AG09319 (cell line): Measurements from ENCODE around the gene CATSPERZ.

Source experiments
- DNase-seq: peaks from one replicate; pipeline ENCODE4 v3.0.0-alpha.2; 2010; ENCODE audit warnings: low read depth; ENCODE audit errors: extremely low read depth
- CTCF ChIP-seq: IDR thresholded peaks from 2 replicates; pipeline ENCODE4 v1.5.1; 2011; ENCODE audit warnings: low read depth, mild to moderate bottlenecking, inconsistent platforms, low read length, moderate library complexity

The CATSPERZ gene

GRCh38 chr11:64299847-64300648 lies at the start of gene CATSPERZ:
TSS of gene CATSPERZ (plus strand) at chr11:64300358. CDS start at chr11:64300411, 53 bp downstream.
- no peak for DNase-seq
- TF ChIP-seq CTCF: no peak

- TF ChIP-seq CTCF: no peak
- DNase-seq: no peak
Measured at GRCh38 chr11:64250415-64251015, 49.6 kb upstream of the CATSPERZ start.

GRCh38 chr11:64251016-64251752 lies 49.0 kb upstream of the CATSPERZ start, which contains the start of gene PLCB3:
TSS of gene PLCB3 (plus strand) at chr11:64251530. CDS start at chr11:64251650, 120 bp downstream.
- TF ChIP-seq CTCF: peak; percentile 40
- no peak for DNase-seq

- no peak for DNase-seq
- no peak for TF ChIP-seq CTCF
Measured at GRCh38 chr11:64251753-64252002, 48.5 kb upstream of the CATSPERZ start.

- no peak for DNase-seq
- peak; percentile 36 for TF ChIP-seq CTCF
Measured at GRCh38 chr11:64252003-64252872, 47.9 kb upstream of the CATSPERZ start.

GRCh38 chr11:64253043-64253442 lies 47.1 kb upstream of the CATSPERZ start:
- DNase-seq: no peak
- TF ChIP-seq CTCF: no peak
